SIG-M5 treated with dmso at 0.1 percent for 504 hours (cell line): ENCODE data around the gene SLC37A1.

Experiments
- DNase-seq: peaks from one replicate; lab custom pipeline; 2025; ENCODE audit not compliant: unreplicated experiment; lab: John Stamatoyannopoulos, UW

SLC37A1 gene

GRCh38 chr21:42478504-42478903, 35.1 kb upstream of the SLC37A1 start:
- DNase-seq: no peak

GRCh38 chr21:42479582-42479981, 34.1 kb upstream of the SLC37A1 start:
- no peak for DNase-seq

GRCh38 chr21:42480736-42481135, 32.9 kb upstream of the SLC37A1 start:
- no peak for DNase-seq

- no peak for DNase-seq
These were observed 32.5 kb upstream of the SLC37A1 start for GRCh38 chr21:42481169-42481568.

DNA sequence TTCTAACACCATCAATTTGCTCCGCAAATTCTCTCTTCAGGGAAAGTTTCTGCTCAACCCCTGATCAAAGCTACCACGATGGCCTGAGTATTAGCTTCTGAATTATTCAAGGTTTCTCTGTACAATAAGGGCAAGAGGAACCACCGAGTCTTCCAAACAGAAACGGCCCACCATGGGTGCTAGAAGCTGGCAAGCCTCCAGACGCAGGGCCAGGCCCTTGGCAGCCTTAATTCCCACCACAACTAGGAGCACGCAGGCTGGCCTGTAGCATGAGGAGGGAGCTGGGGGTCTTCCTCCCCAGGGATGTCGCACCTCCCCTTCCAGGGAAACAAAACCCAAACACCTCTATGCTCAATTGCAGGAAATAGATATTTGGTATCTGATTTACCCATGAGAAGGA, 28.7 kb upstream of the SLC37A1 start:
- DNase-seq: no peak

DNA sequence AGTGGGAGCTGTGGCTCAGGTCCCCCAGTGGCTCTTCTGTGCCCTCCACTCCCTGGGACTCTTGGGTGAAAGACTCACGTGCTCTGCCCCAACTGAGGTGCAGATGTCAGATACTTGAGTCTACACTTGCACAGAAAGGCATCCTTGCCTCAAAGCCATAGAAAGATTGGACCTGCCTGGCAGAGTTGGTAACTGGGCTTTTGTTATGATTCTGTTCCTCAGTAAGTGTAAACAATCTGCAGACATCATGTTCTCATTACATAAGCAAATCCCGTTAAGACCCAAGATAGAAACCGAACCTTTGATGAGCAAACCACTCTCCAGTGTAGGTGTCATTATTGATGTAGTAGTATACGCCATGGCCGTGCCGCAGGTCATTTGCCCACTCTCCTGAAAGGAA, 27.6 kb upstream of the SLC37A1 start:
- DNase-seq: no peak

DNA sequence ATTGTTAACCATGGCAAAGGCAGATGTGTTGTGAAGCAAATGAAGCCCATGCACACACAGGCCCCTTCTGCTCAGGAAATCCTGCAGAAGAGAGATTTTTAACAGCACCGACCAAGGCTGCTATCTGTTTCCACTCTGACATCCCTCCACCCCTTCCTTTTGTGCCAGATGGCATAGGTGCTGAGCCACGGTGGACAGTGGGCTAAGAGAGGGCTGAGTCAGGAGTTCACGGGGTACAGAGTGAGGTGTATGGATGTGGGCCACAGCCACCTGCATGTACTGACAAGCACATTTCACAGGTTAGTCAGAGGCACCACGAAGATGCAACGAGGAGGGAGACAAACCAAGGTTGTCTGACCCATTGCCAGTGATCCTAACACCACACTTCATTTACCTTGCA, 27.1 kb upstream of the SLC37A1 start:
- no peak for DNase-seq

GRCh38 chr21:42489006-42489563, 24.6 kb upstream of the SLC37A1 start:
- no peak for DNase-seq

DNA sequence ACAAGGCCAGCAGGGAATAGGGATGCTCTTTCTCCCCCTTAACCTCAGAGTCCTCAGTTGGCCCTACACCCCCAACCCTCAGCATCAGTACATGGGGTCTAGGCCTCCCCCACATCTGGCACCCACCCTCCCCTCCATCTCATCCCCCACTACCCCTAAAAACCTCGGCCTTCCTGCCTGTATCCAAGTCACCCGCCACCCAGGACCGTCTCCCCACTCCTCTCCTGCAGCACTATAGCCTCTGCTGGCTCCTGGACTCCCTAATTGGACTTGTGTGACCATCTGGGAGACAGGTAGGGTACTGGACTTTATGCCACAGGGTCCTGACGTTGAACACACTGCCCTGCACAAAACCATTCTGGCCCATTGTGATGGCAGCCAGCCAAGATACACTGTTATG, 23.7 kb upstream of the SLC37A1 start:
- DNase-seq: no peak

DNA sequence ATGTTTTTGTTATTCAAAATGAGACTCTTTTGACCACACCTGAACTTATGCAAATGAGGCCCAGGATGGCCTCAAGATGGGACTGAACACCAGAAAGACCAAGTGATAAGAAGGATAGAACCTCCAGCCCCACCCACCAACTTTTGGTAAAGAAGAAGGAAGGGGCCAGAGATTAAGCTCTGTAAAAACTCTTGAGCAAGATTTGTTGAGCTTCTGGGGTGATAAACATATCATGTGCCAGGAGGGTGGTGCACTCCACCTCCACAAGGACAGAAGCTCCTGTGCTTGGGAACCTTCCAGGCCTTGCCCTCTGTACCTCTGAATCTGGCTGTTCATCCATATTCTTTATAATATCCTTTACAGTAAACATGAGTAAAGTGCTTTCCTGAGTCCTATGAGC, 22.9 kb upstream of the SLC37A1 start:
- no peak for DNase-seq

- no peak for DNase-seq
These were observed 22.3 kb upstream of the SLC37A1 start for GRCh38 chr21:42491328-42491727.

- DNase-seq: no peak
These were observed 21.5 kb upstream of the SLC37A1 start for GRCh38 chr21:42492201-42492600.

- DNase-seq: no peak
These were observed 20.3 kb upstream of the SLC37A1 start for GRCh38 chr21:42493109-42494060.

- no peak for DNase-seq
These were observed 18.6 kb upstream of the SLC37A1 start for GRCh38 chr21:42495027-42495426.

- no peak for DNase-seq
These were observed 17.9 kb upstream of the SLC37A1 start for GRCh38 chr21:42495765-42496119.

DNA sequence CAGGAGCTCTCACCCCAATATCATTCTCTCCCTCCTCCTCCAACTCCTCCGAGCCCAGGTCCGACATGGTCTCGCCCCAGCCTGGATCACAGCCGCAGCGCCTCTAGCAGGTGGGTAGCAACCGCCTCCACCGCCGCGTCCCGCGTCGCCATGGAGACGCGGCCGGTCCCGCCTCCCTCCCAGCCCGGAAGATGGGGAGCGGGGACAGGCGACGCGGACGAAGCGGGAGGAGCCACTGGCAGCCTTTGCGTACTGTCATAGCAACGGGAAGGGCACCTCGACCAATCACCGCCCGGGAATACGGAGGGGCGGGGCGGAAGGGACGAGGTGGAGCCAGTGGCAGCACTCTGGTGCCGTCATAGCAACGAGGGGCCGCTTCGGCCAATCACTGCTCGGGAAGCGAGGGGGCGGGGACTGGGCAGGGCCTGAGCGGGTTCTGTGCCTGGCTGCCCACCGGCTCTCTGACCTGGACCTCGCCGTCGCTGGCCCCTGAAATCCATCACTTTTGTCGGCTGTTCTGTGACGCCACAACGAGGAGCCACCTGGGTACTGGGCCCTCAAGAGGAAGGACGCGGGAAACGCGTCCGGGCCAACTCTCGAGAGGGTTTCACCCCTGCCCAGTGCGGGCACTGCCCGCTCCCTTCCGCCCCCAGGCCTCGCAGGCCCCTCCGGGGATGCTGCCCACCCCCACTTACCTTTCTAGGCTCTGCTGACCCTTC, 17.4 kb upstream of the SLC37A1 start, which contains the start of gene RSPH1:
Gene RSPH1 (minus strand): TSS at position 105 of the 719 bp plus-strand sequence. CDS start 38 bp downstream, at position 67.
- DNase-seq: peak; percentile 99

DNA sequence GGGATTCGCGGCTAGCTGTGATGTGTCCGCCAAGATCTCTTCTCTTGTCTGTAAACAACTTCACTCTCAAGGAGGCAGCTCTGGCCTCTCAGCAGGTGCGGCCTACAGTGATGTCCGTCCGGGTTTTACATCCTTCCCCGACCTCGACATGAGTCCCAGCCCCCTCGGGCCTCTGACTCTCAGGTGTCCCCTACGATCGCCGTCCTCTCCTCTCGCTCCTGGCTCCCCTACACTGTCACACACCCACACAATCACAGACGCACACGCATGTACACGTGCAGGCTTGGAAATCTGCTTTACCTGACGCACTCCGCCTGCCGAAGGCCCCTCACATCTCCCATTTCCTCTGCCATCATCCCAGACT, 16.8 kb upstream of the SLC37A1 start:
- DNase-seq: no peak

DNA sequence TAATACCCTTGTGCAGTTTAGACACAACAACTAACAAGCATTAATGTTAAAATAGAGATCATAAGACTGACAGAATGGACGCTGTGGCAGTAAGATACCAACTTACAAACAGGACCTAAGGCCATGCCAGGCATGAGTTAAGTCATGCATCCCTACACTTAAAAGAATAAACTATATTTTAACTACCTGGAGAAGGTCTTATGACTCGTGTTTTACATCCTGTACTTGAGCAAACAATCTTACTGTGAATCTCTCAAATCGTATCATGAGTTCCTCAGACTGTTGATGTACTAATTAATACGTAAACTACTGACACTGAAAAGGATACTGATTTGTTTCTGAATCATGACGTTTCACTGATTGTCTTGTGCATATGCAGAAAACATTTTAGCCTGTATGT, 15.6 kb upstream of the SLC37A1 start:
- DNase-seq: no peak

- DNase-seq: no peak
These were observed 14.1 kb upstream of the SLC37A1 start for GRCh38 chr21:42499444-42500112.

- no peak for DNase-seq
These were observed 13.4 kb upstream of the SLC37A1 start for GRCh38 chr21:42500225-42500624.

DNA sequence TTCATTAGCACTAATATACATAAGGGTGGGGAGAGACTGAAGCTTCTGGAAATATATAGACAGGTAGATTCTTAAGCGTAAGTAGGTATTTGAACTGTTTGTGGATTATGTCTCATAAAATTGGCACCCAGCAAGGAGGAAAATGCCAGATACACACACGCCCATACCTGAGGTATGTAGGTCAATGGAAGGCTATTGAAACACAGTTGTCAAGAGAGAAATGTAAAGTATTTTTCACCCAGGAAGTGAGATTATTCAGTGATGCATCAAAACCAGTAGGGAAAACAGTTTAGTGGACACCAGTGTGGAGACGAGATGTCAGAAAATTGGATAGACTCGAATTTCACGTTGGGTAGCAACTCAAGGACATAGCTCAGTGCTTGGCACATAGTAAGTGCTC, 12.9 kb upstream of the SLC37A1 start:
- DNase-seq: no peak
